GM11168 (cell line): ENCODE measurements around the gene ALDH1A2.

Experiments used
- in situ Hi-C: fragments of 300-500 bp; cut with MboI; formaldehyde crosslinking; loops from one replicate; pipeline ENCODE4 v1.12.0; 2022; ENCODE audit warnings: low sequenced_read_pairs; ENCODE audit not compliant: unreplicated experiment

Gene ALDH1A2

DNA sequence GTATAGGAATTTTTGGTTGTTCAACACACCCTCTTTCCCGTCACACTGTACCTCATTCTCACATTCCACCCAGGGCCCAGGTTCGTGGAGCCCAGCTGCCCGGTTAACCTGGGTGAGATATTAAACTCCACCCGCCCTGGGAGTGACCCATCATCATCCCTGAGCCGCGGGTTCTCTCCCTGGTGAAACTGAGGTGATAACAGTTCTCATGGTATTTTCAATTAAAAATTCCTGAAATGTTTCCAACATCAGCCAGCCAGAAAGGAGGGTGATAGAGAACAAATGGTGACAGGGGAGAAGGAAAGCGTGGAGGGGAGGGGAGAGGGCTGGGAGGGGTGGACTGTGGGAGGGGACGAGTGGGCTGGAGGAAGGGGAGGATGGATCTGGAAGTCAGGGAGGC lies 148.8 kb downstream of the ALDH1A2 start:
- in situ Hi-C loops = no loop called here

DNA sequence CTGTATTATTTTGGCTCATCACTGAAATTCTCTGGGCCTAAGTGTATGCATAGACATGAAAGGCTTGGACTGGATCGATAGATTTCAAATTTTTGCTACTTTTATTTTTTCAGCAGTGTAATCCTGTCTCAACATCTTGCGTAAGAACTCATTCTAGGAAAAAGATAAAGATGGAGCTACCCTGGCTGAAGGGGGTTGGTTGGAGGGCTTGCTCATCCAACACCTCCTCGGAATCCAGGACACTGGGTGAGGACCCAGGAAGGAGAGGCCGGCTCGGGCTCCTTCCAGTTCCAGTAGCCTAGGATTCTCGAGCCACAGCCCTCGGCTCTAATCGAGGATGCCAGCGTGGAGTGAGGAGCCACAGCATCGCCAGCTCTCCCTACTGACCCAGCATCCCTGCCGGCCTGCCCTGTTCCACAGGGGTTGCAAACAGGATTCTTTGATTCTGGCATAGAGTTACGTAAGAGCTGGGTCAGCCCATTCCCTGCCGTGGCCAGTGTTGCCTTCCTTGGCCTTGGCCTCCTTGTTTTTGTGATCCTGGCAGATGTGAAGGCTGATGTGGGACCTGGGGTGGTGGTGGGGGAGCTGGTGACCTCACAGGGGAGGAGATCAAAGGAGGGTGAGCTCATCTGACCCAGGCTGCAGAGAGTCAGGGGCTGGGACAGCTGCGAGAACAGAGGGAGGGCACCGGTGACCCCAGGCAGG lies 149.5 kb downstream of the ALDH1A2 start:
- in situ Hi-C loops = no loop called here

DNA sequence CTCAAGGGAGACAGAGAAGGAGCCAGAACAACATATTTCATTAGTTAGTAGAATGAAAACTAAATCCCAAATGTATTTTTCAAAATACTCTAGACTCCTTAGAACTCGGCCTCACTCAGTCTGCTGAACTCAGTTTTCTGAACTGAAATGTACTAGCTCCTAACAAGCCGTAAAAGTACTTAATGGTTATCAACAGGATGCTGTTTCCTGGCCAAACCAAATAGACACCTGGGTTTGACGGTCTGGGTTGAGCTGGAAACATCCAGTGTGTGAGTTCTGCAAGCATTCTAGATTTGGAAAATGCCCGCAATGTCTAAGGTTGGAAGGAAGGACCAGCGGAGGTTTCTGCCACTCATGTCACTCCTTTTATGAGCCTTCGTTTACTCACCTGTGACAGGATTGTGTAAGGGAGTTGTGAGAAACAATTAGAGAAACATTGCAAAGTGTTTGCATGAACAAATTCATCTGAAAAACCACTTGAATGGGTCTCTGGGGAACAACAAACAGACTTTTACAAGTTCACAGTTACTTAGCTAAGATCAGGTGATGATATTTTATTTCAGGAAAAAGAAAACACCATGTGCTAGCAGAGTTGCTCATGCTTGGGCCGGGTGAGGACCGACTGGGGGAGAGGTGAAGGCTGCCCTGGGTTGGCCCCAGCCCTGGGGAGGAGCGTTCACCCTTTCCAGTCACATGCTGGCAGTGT lies 151.0 kb downstream of the ALDH1A2 start:
- in situ Hi-C loops = no loop called here

DNA sequence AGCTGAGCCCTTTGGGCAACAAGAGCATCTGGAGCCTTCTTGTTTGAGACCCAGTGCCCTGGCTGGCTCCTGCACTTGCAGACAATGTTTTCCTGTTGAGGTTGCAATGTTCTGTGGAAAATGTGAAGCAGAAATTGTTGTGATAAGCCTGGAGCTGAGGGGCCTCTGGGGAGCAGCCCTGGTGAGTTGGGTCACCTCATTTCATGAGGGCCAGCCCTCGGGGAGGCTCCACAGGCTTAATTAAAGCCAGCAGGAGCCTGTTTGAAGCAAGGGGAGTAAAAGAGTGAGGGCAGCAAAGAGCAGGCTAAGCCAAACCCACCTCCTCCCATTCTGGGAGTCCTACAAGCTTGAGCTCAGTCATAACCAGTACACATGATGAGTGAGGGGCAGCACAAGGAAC lies 154.3 kb downstream of the ALDH1A2 start:
- in situ Hi-C loops = no loop called here

DNA sequence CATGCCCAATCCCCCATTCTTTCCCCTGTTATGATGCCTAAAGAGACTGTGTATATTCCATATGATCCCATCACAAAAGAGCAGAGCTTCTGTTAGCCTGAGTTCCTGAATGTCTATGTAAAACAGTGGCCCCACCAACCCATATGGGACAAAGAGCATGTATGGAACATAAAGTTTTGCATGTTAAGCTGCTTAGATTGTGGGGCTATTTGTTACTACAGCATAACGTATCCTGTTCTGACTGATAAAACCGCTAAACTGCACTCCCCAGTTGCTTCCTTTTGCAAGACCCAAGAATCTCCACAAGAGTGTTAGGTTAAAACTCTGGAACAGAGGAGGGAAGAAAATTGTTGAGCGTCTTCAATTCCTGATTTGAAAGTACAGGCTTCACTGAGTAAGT lies 154.8 kb downstream of the ALDH1A2 start:
- in situ Hi-C loops = no loop called here

DNA sequence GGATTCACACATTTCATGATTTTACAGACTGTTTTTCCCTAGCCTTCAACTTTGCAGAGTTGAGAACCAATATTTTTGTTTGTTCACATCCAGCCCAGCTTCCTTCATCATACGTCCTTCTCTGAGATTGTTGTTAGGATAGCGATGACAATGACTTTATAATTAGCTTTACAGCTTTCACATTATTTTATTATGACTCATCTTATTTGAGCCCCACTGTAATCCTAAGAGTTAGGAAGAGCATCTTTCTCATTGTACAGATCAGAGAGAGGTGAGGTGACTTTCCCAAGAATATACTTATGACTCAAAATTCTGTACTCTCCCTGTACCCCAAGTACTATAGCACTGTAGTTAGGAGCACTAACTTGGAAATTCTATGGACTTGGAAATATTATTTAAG lies 156.1 kb downstream of the ALDH1A2 start:
- in situ Hi-C loops = no loop called here

DNA sequence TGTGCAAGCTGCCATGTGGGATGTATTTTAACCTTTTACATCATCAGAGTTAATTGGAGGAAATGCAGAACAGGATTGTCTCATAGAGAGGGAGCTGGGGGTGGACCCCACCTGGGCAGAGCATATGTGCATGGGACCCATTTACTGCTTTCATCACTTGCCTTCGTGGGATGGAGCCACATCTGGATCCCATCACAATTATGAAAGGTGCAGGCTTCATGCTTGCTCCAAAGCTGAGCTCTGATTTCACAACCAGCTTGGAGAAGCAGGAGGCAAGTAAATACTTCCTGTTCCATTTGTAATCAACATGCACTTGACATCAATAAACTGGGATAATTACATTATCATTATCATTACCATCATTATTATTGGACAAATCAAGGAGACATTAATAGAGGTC lies 161.9 kb downstream of the ALDH1A2 start:
- in situ Hi-C loops = no loop called here
